Lung (tissue), 12 donors: ENCODE results near the gene KCTD17. TPM values are rescaled to one million over a fixed set of nuclear protein-coding genes. Genes with fewer than 3 reads are reported as not detected.

ENCODE experiments used
- ATAC-seq: fragments of 200-7000 bp; cut with Tn5 transposase; one replicate; pipeline ENCODE4 v1.9.1; 2020; ENCODE audit warnings: moderate number of reproducible peaks; ENCODE audit not compliant: insufficient read depth, low FRiP score
- DNase-seq, 3 donors: peaks; one replicate each; pipeline ENCODE4 v3.0.0-alpha.2; 2013 to 2017
- H3K27ac ChIP-seq, 2 donors: one replicate each; pipeline ENCODE4 v1.5.1; 2013; ENCODE audit warnings: mild to moderate bottlenecking in 2 of 2, moderate library complexity in 2 of 2, control low read depth in 1 of 2, inconsistent platforms in 1 of 2, low read depth in 1 of 2, low read length in 1 of 2
- H3K27me3 ChIP-seq, 3 donors: one replicate each; pipeline ENCODE4 v1.5.1; 2013; ENCODE audit warnings: low read length in 2 of 3; ENCODE audit not compliant: control insufficient read depth in 3 of 3, insufficient read depth in 3 of 3
- H3K36me3 ChIP-seq, 4 donors: one replicate each; pipeline ENCODE4 v1.5.1; 2013; ENCODE audit warnings: low read length in 4 of 4, mild to moderate bottlenecking in 1 of 4, moderate library complexity in 1 of 4; ENCODE audit not compliant: control insufficient read depth in 4 of 4, insufficient read depth in 4 of 4
- H3K4me1 ChIP-seq, 5 donors: one replicate each; pipeline ENCODE4 v1.5.1; 2013; ENCODE audit warnings: low read length in 5 of 5, mild to moderate bottlenecking in 2 of 5, moderate library complexity in 1 of 5; ENCODE audit not compliant: control insufficient read depth in 5 of 5, insufficient read depth in 5 of 5
- H3K4me3 ChIP-seq: one replicate; pipeline ENCODE4 v1.5.1; 2013; ENCODE audit warnings: mild to moderate bottlenecking, control low read depth, moderate library complexity
- H3K9ac ChIP-seq, 2 donors: one replicate each; pipeline ENCODE4 v1.5.1; 2013; ENCODE audit warnings: low read length in 2 of 2, control low read depth in 1 of 2; ENCODE audit not compliant: insufficient read depth in 1 of 2
- H3K9me3 ChIP-seq, 4 donors: one replicate each; pipeline ENCODE4 v1.5.1; 2013; ENCODE audit warnings: low read length in 3 of 4, mild to moderate bottlenecking in 1 of 4, moderate library complexity in 1 of 4; ENCODE audit not compliant: control insufficient read depth in 4 of 4, insufficient read depth in 3 of 4
- CTCF ChIP-seq: IDR thresholded peaks from 2 replicates; pipeline ENCODE4 v1.5.1; 2012; ENCODE audit warnings: mild to moderate bottlenecking; ENCODE audit errors: control extremely low read depth, extremely low read depth
- WGBS, 2 donors: extraction: QIAGEN DNeasy Blood & Tissue Kit; methylation state at CpG; one replicate each; pipeline ENCODE4 v1.1.7; 2013; 5-methylcytosine and 5-hydroxymethylcytosine counted together
- polyA plus RNA-seq, 2 donors: library from polyadenylated mRNA; stranded (reverse); fragments of 200-250 nt; gene quantifications; one replicate each; pipeline ENCODE4 v1.2.1, GENCODE V29; 2013
- total RNA-seq, 2 donors: library from RNA; depleted of rRNA in 1 of 2; stranded (reverse); fragments of >200 nt in 1 of 2; gene quantifications; one replicate each; pipeline ENCODE4 v1.2.1, GENCODE V29; 2014 to 2021
- donor health status: control.
- donor health status: control.
- donor health status: Bipolar disorder and iron deficiency.
- donor health status: healthy.
- donor health status: DM: yes; HTN: yes; CAD: no.

Gene KCTD17
- total and polyA plus RNA-seq, 4 donors = 9.7 to 26.0 (median 18.3) TPM

- H3K9ac ChIP-seq = no peak overlapping the region
- DNase-seq (no peak), ATAC-seq (no peak)
- H3K27ac ChIP-seq = no peak overlapping the region
- H3K27me3 ChIP-seq = no peaks in the 10 kb centered on the region
- no peaks in the 10 kb centered on the region for H3K9me3 ChIP-seq
- 88 to 92% methylated on average over 12 of the region's 12 CpGs for WGBS, 2 donors
- no peak overlapping the region for H3K4me3 ChIP-seq
- peaks cover 0 to 6% (median 0%) of the 10 kb centered on the region in 5 donors for H3K4me1 ChIP-seq
- peaks cover 0 to 28% (median 7%) of the 10 kb centered on the region in 4 donors for H3K36me3 ChIP-seq
- no peak for TF ChIP-seq CTCF
Measured at GRCh38 chr22:37057796-37058510, 6.4 kb downstream of the KCTD17 start.

GRCh38 chr22:37058917-37059701 lies 7.6 kb downstream of the KCTD17 start:
- WGBS, 2 donors = 94 to 96% methylated on average over 28 of the region's 28 CpGs
- DNase-seq = no peak

GRCh38 chr22:37059876-37060449 lies 8.4 kb downstream of the KCTD17 start:
- no peak for TF ChIP-seq CTCF
- H3K27ac ChIP-seq = no peak overlapping the region
- H3K36me3 ChIP-seq = peaks cover 0 to 28% (median 7%) of the 10 kb centered on the region in 4 donors
- H3K4me3 ChIP-seq = no peak overlapping the region
- H3K9ac ChIP-seq = no peak overlapping the region
- WGBS, 2 donors = 86 to 94% methylated on average over 9 of the region's 9 CpGs
- no peaks in the 10 kb centered on the region for H3K9me3 ChIP-seq
- no peaks in the 10 kb centered on the region for H3K27me3 ChIP-seq
- H3K4me1 ChIP-seq = peaks cover 0 to 8% (median 0%) of the 10 kb centered on the region in 5 donors
- DNase-seq (no peak), ATAC-seq (no peak)

More at GRCh38 chr22:37058917-37059701, 7.6 kb downstream of the KCTD17 start:
- H3K27me3 ChIP-seq = no peaks in the 10 kb centered on the region
- no peak for ATAC-seq
- no peak overlapping the region for H3K9ac ChIP-seq
- no peaks in the 10 kb centered on the region for H3K9me3 ChIP-seq
- H3K4me1 ChIP-seq = peaks cover 0 to 8% (median 0%) of the 10 kb centered on the region in 5 donors
- no peak overlapping the region for H3K4me3 ChIP-seq
- H3K36me3 ChIP-seq = peaks cover 0 to 28% (median 7%) of the 10 kb centered on the region in 4 donors
- no peak for TF ChIP-seq CTCF
- H3K27ac ChIP-seq = no peak overlapping the region
